SK-N-MC (cell line): ENCODE results near the gene UNC5C.

ENCODE experiments used
- EZH2 ChIP-seq: fragments of 200-600 bp; sonication (generic); IDR thresholded peaks from one replicate; pipeline ENCODE4 v1.6.1; 2017; ENCODE audit warnings: antibody characterized with exemption
- FOXP2 ChIP-seq: optimal IDR thresholded peaks from 2 replicates; pipeline ENCODE3; 2011; ENCODE audit warnings: mild to moderate bottlenecking, moderate library complexity; ENCODE audit not compliant: insufficient read depth; ENCODE audit errors: extremely low read length, control extremely low read depth
- POLR2AphosphoS5 ChIP-seq: IDR thresholded peaks from 2 replicates; pipeline ENCODE4 v1.6.1; 2012; ENCODE audit warnings: mild to moderate bottlenecking, low read depth, low read length, borderline replicate concordance

GRCh38 chr4:95537191-95537590, 11.6 kb downstream of the UNC5C start:
- TF ChIP-seq POLR2AphosphoS5 (no peak), EZH2 (no peak), FOXP2 (no peak)
